ENCODE data around the gene C19orf47.

DNA sequence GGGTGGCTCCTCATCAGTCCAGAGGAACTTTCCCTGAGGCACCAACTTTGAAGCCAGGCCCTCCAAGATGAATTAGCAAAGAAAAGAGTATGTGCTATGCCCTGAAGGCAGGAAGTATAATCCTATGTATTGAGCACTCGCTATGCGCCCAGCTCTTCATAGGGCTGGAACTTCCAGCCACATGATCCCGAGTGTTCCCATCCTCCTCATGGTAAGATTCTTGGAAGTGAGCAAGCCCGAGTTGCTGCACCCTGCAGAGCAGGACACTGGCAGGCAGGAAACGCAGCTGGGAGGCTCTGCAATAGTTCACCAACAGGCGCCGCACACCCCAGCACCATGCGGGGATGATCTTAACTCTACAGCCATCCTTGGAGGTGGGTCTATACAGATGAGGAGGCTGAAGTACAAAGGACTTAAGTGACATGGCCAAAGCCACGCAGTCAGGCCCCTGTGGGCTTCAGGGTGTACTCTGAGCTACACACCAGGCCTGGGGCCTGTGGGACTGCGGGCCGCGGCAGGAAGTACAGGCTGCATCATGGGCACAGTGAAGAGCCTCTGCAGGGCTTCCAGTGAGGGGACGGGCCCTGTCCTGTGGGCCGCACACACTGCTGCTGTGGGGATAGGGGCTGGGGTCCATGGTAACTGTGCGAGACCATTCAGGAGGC is 25.1 kb downstream of the C19orf47 start:
- TF ChIP-seq, protein P1, sequence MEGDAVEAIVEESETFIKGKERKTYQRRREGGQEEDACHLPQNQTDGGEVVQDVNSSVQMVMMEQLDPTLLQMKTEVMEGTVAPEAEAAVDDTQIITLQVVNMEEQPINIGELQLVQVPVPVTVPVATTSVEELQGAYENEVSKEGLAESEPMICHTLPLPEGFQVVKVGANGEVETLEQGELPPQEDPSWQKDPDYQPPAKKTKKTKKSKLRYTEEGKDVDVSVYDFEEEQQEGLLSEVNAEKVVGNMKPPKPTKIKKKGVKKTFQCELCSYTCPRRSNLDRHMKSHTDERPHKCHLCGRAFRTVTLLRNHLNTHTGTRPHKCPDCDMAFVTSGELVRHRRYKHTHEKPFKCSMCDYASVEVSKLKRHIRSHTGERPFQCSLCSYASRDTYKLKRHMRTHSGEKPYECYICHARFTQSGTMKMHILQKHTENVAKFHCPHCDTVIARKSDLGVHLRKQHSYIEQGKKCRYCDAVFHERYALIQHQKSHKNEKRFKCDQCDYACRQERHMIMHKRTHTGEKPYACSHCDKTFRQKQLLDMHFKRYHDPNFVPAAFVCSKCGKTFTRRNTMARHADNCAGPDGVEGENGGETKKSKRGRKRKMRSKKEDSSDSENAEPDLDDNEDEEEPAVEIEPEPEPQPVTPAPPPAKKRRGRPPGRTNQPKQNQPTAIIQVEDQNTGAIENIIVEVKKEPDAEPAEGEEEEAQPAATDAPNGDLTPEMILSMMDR (IDR thresholded peaks at IDR 0.05; ENCODE audit: poor library complexity, severe bottlenecking): no peak
- no peak for TF ChIP-seq RAD21 (conservative IDR thresholded peaks at IDR 0.05)

Measured in neural cell (in vitro differentiated cells).